Body of pancreas (tissue), 4 donors: Measurements from ENCODE around the gene CCDC27.

Source experiments
- CTCF ChIP-seq, 7 experiments: fragments of 450-650 bp in 4 of 7; fragments of 200-600 bp in 3 of 7; sonication (generic) in 3 of 7; IDR thresholded peaks; one replicate each; pipeline ENCODE4 v1.5.1; 2016 to 2019; ENCODE audit warnings: antibody characterized with exemption in 7 of 7
- POLR2A ChIP-seq, 3 donors: fragments of 450-650 bp; IDR thresholded peaks; one replicate each; pipeline ENCODE4 v1.6.1; 2016; ENCODE audit warnings: antibody characterized with exemption in 3 of 3, mild to moderate bottlenecking in 2 of 3

- TF ChIP-seq CTCF (IDR thresholded peaks at IDR 0.05), result no peak
- no peak for TF ChIP-seq POLR2A (IDR thresholded peaks at IDR 0.05)
Observed at GRCh38 chr1:3705341-3705950, 46.8 kb upstream of the CCDC27 start.
